Left ventricle myocardium inferior (tissue), 1 donor: ENCODE data around the gene COA1. TPM values are rescaled to one million over a fixed set of nuclear protein-coding genes. Genes with fewer than 3 reads are reported as not detected.

Experiments used
- DNase-seq: peaks from one replicate; pipeline ENCODE4 v3.0.0-alpha.2; 2020
- H3K27ac ChIP-seq: fragments of 200-600 bp; replicated peaks from 2 replicates; pipeline ENCODE4 v1.8.0; 2021
- H3K27me3 ChIP-seq: fragments of 200-600 bp; 2 replicates; pipeline ENCODE4 v1.8.0; 2021; ENCODE audit warnings: low read depth
- H3K36me3 ChIP-seq: fragments of 200-600 bp; 2 replicates; pipeline ENCODE4 v1.8.0; 2021
- H3K4me1 ChIP-seq: fragments of 200-600 bp; 2 replicates; pipeline ENCODE4 v1.8.0; 2021
- H3K4me3 ChIP-seq: fragments of 200-600 bp; 2 replicates; pipeline ENCODE4 v1.8.0; 2021; ENCODE audit warnings: mild to moderate bottlenecking, moderate library complexity
- H3K9me3 ChIP-seq: fragments of 200-600 bp; replicated peaks from 2 replicates; pipeline ENCODE4 v1.8.0; 2021
- CTCF ChIP-seq: fragments of 200-600 bp; IDR thresholded peaks from 2 replicates; pipeline ENCODE4 v1.8.0; 2021; ENCODE audit warnings: antibody characterized with exemption, mild to moderate bottlenecking, borderline replicate concordance
- intact Hi-C: fragments of 100-400 bp; cut with micrococcal nuclease; formaldehyde crosslinking; loops from one replicate; pipeline ENCODE4 v1.11.0; 2022
- total RNA-seq: library from RNA; stranded (reverse); fragmentation: NEBNext Ultra II Directional; extraction: Animal tissue kit (Norgen Biotek cat#: 25700); gene quantifications from one replicate; pipeline ENCODE4 v1.2.1, GENCODE V29; 2021
- donor health status: DM: no; HTN: yes; CAD: no; lungs with severe emphysema.

COA1 gene
- total RNA-seq, 1 donor from 2014 or later = 76.5 TPM

DNA sequence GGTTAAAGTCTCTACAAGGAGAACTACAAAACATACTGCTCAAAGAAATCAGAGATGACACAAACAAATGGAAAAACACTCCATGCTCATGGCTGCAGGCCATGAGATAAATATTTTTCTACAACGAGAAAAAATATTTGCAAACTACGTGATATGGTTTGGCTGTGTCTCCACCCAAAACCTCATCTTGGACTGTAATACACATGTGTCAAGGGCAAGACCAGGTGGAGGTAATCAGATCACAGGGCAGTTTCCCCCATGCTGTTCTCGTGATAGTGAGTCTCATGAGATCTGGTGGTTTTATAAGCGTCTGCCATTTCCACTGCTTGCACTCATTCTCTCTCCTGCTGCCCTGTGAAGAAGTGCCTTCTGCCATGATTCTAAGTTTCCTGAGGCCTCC, 57.8 kb downstream of the COA1 start:
- Histone ChIP-seq H3K27ac (no peak overlapping the region), H3K9me3 (peaks cover 11% of the 10 kb centered on the region), H3K4me1 (peaks cover 46% of the 10 kb centered on the region), H3K4me3 (no peak overlapping the region), H3K27me3 (no peaks in the 10 kb centered on the region), H3K36me3 (no peaks in the 10 kb centered on the region)
- no peak for DNase-seq
- intact Hi-C loops = no loop called here
- TF ChIP-seq CTCF = no peak

DNA sequence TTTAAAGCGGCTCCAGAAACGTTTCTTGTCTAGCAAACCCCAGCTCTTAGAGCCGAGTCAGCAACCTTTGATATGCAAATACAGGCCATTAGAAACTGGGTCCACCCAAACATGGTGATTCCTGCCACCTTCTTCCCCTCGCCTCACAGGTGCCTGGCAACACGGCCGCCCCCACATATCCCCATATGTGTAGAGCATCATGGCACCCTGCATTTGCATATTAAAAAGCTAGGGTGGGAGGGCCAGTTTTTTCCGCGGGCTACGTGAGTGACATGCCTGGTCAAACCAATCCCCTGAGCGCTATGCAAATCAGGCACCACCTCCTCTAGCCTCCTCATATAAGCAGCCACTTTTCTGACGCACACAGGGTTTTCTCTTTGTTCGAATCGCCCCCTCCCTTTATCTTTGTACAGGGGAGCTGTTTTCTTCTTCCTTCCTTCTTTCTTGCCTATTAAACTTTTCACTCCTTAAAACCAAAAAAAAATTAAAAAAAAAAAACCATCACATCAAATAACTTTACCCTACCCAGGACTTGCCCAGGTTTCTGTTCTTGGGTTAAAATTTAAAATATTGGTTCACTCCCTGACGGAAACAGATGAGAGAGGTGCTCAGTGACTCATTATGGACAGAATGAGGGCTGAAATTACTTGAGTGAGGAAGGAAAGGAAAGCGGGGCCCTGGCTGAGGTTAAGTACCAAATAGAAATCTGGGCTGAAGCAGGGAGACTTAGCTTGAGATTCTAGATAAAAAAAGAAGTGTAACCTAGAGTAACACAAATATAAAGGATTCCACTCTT, 59.8 kb downstream of the COA1 start:
- TF ChIP-seq CTCF = no peak
- Histone ChIP-seq H3K27ac (no peak overlapping the region), H3K4me3 (no peak overlapping the region), H3K36me3 (no peaks in the 10 kb centered on the region), H3K27me3 (no peaks in the 10 kb centered on the region), H3K4me1 (peaks cover 45% of the 10 kb centered on the region), H3K9me3 (peaks cover 11% of the 10 kb centered on the region)
- intact Hi-C loops = no loop called here
- DNase-seq = no peak

GRCh38 chr7:43668035-43668434, 61.3 kb downstream of the COA1 start:
- Histone ChIP-seq H3K27me3 (no peaks in the 10 kb centered on the region), H3K36me3 (no peaks in the 10 kb centered on the region), H3K4me3 (no peak overlapping the region), H3K4me1 (peaks cover 43% of the 10 kb centered on the region), H3K27ac (no peak overlapping the region), H3K9me3 (peaks cover 11% of the 10 kb centered on the region)
- intact Hi-C loops = no loop called here
- no peak for DNase-seq
- TF ChIP-seq CTCF = no peak

- H3K27me3 ChIP-seq = no peaks in the 10 kb centered on the region
- no peak for TF ChIP-seq CTCF
- intact Hi-C loops = no loop called here
Observed at GRCh38 chr7:43666938-43667337, 62.4 kb downstream of the COA1 start.

GRCh38 chr7:43664681-43665080, 64.6 kb downstream of the COA1 start:
- no peak overlapping the region for H3K27ac ChIP-seq
- TF ChIP-seq CTCF = no peak

More at GRCh38 chr7:43666938-43667337, 62.4 kb downstream of the COA1 start:
- H3K27ac ChIP-seq = no peak overlapping the region
- H3K4me3 ChIP-seq = no peak overlapping the region
- peaks cover 43% of the 10 kb centered on the region for H3K4me1 ChIP-seq
- DNase-seq = no peak
- H3K36me3 ChIP-seq = peaks cover 3% of the 10 kb centered on the region
- peaks cover 4% of the 10 kb centered on the region for H3K9me3 ChIP-seq

More at GRCh38 chr7:43664681-43665080, 64.6 kb downstream of the COA1 start:
- peaks cover 31% of the 10 kb centered on the region for H3K4me1 ChIP-seq
- no peak overlapping the region for H3K4me3 ChIP-seq
- intact Hi-C loops = no loop called here
- peaks cover 3% of the 10 kb centered on the region for H3K36me3 ChIP-seq
- no peaks in the 10 kb centered on the region for H3K27me3 ChIP-seq
- H3K9me3 ChIP-seq = no peaks in the 10 kb centered on the region
- no peak for DNase-seq
